ENCODE measurements around the gene ABL1. TPM values are rescaled to one million over a fixed set of nuclear protein-coding genes. Genes with fewer than 3 reads are reported as not detected.

Gene ABL1
- polyA plus RNA-seq, 1 donor from 2014 or later: 18.5 TPM

- Histone ChIP-seq H3K9ac (ENCODE audit: low read length) (no peak overlapping the region), H3K27ac (ENCODE audit: low read length) (no peak overlapping the region), H4K20me1 (ENCODE audit: insufficient read depth) (no peaks in the 10 kb centered on the region), H3K4me2 (ENCODE audit: low read length) (no peak overlapping the region), H3K79me2 (replicated peaks; ENCODE audit: insufficient read depth, low read length) (no peaks in the 10 kb centered on the region), H3K9me2 (ENCODE audit: insufficient read depth, low read length) (no peaks in the 10 kb centered on the region), H3K9me3 (ENCODE audit: low read length) (peaks cover 4% of the 10 kb centered on the region), H3F3A (ENCODE audit: insufficient read depth, low read length, poor library complexity, severe bottlenecking) (no peaks in the 10 kb centered on the region), H3K36me3 (ENCODE audit: insufficient read depth, low read length) (no peaks in the 10 kb centered on the region), H3K4me3 (ENCODE audit: low read length) (no peak overlapping the region), H3K27me3 (ENCODE audit: insufficient read depth, low read depth, low read length) (no peaks in the 10 kb centered on the region), H2AFZ (ENCODE audit: low read depth, low read length) (no peak overlapping the region)
- TF ChIP-seq CTCF (IDR thresholded peaks at IDR 0.05; ENCODE audit: poor library complexity, severe bottlenecking) (no peak), MXI1 (conservative IDR thresholded peaks at IDR 0.05; ENCODE audit: poor library complexity, severe bottlenecking) (no peak), EZH2 (IDR thresholded peaks at IDR 0.05; ENCODE audit: borderline replicate concordance, insufficient read depth, low read length, poor library complexity, severe bottlenecking) (no peak)
- TF ChIP-seq, protein P1, sequence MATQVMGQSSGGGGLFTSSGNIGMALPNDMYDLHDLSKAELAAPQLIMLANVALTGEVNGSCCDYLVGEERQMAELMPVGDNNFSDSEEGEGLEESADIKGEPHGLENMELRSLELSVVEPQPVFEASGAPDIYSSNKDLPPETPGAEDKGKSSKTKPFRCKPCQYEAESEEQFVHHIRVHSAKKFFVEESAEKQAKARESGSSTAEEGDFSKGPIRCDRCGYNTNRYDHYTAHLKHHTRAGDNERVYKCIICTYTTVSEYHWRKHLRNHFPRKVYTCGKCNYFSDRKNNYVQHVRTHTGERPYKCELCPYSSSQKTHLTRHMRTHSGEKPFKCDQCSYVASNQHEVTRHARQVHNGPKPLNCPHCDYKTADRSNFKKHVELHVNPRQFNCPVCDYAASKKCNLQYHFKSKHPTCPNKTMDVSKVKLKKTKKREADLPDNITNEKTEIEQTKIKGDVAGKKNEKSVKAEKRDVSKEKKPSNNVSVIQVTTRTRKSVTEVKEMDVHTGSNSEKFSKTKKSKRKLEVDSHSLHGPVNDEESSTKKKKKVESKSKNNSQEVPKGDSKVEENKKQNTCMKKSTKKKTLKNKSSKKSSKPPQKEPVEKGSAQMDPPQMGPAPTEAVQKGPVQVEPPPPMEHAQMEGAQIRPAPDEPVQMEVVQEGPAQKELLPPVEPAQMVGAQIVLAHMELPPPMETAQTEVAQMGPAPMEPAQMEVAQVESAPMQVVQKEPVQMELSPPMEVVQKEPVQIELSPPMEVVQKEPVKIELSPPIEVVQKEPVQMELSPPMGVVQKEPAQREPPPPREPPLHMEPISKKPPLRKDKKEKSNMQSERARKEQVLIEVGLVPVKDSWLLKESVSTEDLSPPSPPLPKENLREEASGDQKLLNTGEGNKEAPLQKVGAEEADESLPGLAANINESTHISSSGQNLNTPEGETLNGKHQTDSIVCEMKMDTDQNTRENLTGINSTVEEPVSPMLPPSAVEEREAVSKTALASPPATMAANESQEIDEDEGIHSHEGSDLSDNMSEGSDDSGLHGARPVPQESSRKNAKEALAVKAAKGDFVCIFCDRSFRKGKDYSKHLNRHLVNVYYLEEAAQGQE (IDR thresholded peaks at IDR 0.05; ENCODE audit: borderline replicate concordance): no peak
These were observed 19.7 kb upstream of the ABL1 start for GRCh38 chr9:130815242-130815808.

DNA sequence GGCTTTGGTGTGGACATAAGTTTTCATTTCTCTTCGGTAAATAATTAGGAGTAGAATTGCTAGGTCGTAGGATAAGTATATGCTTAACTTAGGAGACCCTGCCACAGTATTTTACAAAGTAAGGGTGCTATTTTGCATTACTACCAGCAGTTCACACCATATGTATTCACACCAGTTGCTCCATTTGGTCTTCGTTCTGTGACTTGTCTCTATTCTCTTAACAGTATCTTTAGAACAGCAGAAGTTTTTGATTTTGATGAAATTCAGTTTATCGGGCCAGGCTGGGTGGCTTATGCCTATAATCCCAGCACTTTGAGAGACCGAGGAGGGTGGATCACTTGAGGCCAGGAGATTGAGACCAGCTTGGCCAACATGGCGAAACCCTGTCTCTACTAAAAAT, 17.1 kb upstream of the ABL1 start:
- no peaks in the 10 kb centered on the region for H4K20me1 ChIP-seq (ENCODE audit: insufficient read depth)

More for the DNA sequence above, 17.1 kb upstream of the ABL1 start:
- Histone ChIP-seq H3K4me2 (ENCODE audit: low read length) (no peak overlapping the region), H3K4me3 (ENCODE audit: low read length) (no peak overlapping the region), H3K36me3 (ENCODE audit: insufficient read depth, low read length) (no peaks in the 10 kb centered on the region), H3F3A (ENCODE audit: insufficient read depth, low read length, poor library complexity, severe bottlenecking) (no peaks in the 10 kb centered on the region), H3K27ac (ENCODE audit: low read length) (no peak overlapping the region), H3K79me2 (replicated peaks; ENCODE audit: insufficient read depth, low read length) (no peaks in the 10 kb centered on the region), H2AFZ (ENCODE audit: low read depth, low read length) (no peak overlapping the region), H3K9me3 (ENCODE audit: low read length) (no peaks in the 10 kb centered on the region), H3K27me3 (ENCODE audit: insufficient read depth, low read depth, low read length) (no peaks in the 10 kb centered on the region), H3K9ac (ENCODE audit: low read length) (no peak overlapping the region), H3K9me2 (ENCODE audit: insufficient read depth, low read length) (no peaks in the 10 kb centered on the region)
- TF ChIP-seq POLR2AphosphoS5 (IDR thresholded peaks at IDR 0.05) (no peak), RAD21 (conservative IDR thresholded peaks at IDR 0.05) (no peak), TAF1 (IDR thresholded peaks at IDR 0.05; ENCODE audit: low read depth) (no peak), CTCF (IDR thresholded peaks at IDR 0.05; ENCODE audit: poor library complexity, severe bottlenecking) (no peak), SMC3 (conservative IDR thresholded peaks at IDR 0.05; ENCODE audit: poor library complexity) (no peak), EP300 (conservative IDR thresholded peaks at IDR 0.05; ENCODE audit: poor library complexity, severe bottlenecking) (no peak), MXI1 (conservative IDR thresholded peaks at IDR 0.05; ENCODE audit: poor library complexity, severe bottlenecking) (no peak), EZH2 (IDR thresholded peaks at IDR 0.05; ENCODE audit: borderline replicate concordance, insufficient read depth, low read length, poor library complexity, severe bottlenecking) (no peak)
- TF ChIP-seq, protein P1 (IDR thresholded peaks at IDR 0.05; ENCODE audit: borderline replicate concordance): no peak

All from neural cell (in vitro differentiated cells).